ENCODE results near the gene SNX27.

Gene SNX27

GRCh38 chr1:151706464-151707415, 94.9 kb downstream of the SNX27 start:
- ATAC-seq (ENCODE audit: low read depth), result no peak
- Histone ChIP-seq H3K4me1 (ENCODE audit: insufficient read depth, poor library complexity, severe bottlenecking) (no peaks in the 10 kb centered on the region), H3K4me3 (ENCODE audit: severe bottlenecking) (no peak overlapping the region)

GRCh38 chr1:151707541-151708065, 95.8 kb downstream of the SNX27 start:
- no peaks in the 10 kb centered on the region for H3K4me1 ChIP-seq (ENCODE audit: insufficient read depth, poor library complexity, severe bottlenecking)
- no peaks in the 10 kb centered on the region for H3K27me3 ChIP-seq (ENCODE audit: insufficient read depth, poor library complexity, severe bottlenecking)
- H3K27ac ChIP-seq (ENCODE audit: poor library complexity, severe bottlenecking), result no peak overlapping the region
- ATAC-seq (ENCODE audit: low read depth) (no peak), DNase-seq (ENCODE audit: low spot score) (no peak)
- no peak for TF ChIP-seq CTCF (IDR thresholded peaks at IDR 0.05; ENCODE audit: poor library complexity, severe bottlenecking)
- H3K9me3 ChIP-seq (ENCODE audit: severe bottlenecking), result no peaks in the 10 kb centered on the region
- H3K4me3 ChIP-seq (ENCODE audit: severe bottlenecking), result no peak overlapping the region
- no peaks in the 10 kb centered on the region for H3K36me3 ChIP-seq (ENCODE audit: low read depth)

More at GRCh38 chr1:151706464-151707415, 94.9 kb downstream of the SNX27 start:
- Histone ChIP-seq H3K27ac (ENCODE audit: poor library complexity, severe bottlenecking) (no peak overlapping the region), H3K36me3 (ENCODE audit: low read depth) (no peaks in the 10 kb centered on the region), H3K9me3 (ENCODE audit: severe bottlenecking) (no peaks in the 10 kb centered on the region), H3K27me3 (ENCODE audit: insufficient read depth, poor library complexity, severe bottlenecking) (no peaks in the 10 kb centered on the region)
- no peak for TF ChIP-seq CTCF (IDR thresholded peaks at IDR 0.05; ENCODE audit: poor library complexity, severe bottlenecking)
- no peak for DNase-seq (ENCODE audit: low spot score)

- H3K36me3 ChIP-seq (ENCODE audit: low read depth), result no peaks in the 10 kb centered on the region
- H3K9me3 ChIP-seq (ENCODE audit: severe bottlenecking), result no peaks in the 10 kb centered on the region
- ATAC-seq (ENCODE audit: low read depth) (no peak), DNase-seq (ENCODE audit: low spot score) (no peak)
- no peak overlapping the region for H3K27ac ChIP-seq (ENCODE audit: poor library complexity, severe bottlenecking)
- no peaks in the 10 kb centered on the region for H3K27me3 ChIP-seq (ENCODE audit: insufficient read depth, poor library complexity, severe bottlenecking)
- peaks cover 3% of the 10 kb centered on the region for H3K4me1 ChIP-seq (ENCODE audit: insufficient read depth, poor library complexity, severe bottlenecking)
- no peak for TF ChIP-seq CTCF (IDR thresholded peaks at IDR 0.05; ENCODE audit: poor library complexity, severe bottlenecking)
- no peak overlapping the region for H3K4me3 ChIP-seq (ENCODE audit: severe bottlenecking)
These were observed 97.0 kb downstream of the SNX27 start for GRCh38 chr1:151708891-151709290.

GRCh38 chr1:151710187-151710840, 98.5 kb downstream of the SNX27 start:
- no peak overlapping the region for H3K27ac ChIP-seq (ENCODE audit: poor library complexity, severe bottlenecking)

More at GRCh38 chr1:151710187-151710840, 98.5 kb downstream of the SNX27 start:
- Histone ChIP-seq H3K9me3 (ENCODE audit: severe bottlenecking) (no peaks in the 10 kb centered on the region), H3K36me3 (ENCODE audit: low read depth) (no peaks in the 10 kb centered on the region), H3K4me3 (ENCODE audit: severe bottlenecking) (no peak overlapping the region), H3K4me1 (ENCODE audit: insufficient read depth, poor library complexity, severe bottlenecking) (peaks cover 4% of the 10 kb centered on the region), H3K27me3 (ENCODE audit: insufficient read depth, poor library complexity, severe bottlenecking) (no peaks in the 10 kb centered on the region)
- DNase-seq (ENCODE audit: low spot score), result no peak
- no peak for ATAC-seq (ENCODE audit: low read depth)
- no peak for TF ChIP-seq CTCF (IDR thresholded peaks at IDR 0.05; ENCODE audit: poor library complexity, severe bottlenecking)

All from RWPE2 (cell line).